D341Med (cell line): ENCODE measurements around the gene RBP3.
"Not testable (repeated sequence)": the region's sequence is repeated elsewhere in the genome, so short reads cannot be mapped to it uniquely, and the experiment has no call there.

Experiments used
- DNase-seq: peaks from one replicate; pipeline ENCODE4 v3.0.0; 2012; ENCODE audit warnings: low spot score

Gene RBP3

DNA sequence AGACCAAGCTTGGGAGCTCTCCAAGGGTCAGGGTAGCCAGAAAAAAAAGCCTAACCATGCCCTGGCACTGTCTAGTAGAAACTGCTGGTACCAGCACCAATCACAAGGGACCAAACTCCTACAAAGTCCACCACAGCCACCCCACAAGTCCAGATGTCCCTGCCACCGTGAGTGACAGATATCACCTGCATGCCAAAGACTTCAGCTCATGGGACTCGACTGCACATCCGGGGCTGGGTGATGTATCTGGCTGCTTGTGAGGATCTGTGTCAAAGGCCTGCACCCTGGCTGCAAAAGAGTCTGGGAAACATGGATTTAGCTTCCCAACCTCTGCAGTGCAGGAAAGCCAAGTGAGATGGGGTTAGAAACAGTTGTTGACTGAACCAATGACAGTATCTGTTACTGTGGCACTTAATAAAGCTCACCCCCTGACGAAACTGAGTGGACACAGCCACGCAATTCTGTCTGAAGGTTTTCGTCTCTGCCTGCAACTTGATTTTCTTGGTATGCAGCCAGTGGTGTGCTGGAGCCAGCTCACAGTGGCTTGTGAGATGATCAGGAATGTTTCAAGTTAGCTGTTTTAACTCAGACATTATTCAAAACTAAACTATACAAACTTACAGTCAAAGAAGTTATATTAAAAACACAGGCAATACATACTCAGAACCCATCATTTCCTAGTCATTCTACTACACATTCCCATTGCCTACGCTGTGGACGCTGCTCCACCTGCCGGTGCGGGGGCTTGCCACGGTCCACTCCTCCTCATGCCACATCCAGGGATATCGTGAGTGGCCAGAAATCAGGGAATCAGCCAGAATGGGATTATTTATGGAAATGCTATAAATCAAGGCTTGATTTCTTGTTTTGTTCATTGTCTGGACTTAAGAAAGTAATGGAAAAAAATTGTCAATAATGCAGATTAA lies 26.7 kb downstream of the RBP3 start:
- peak; percentile 15 for DNase-seq

- peak; percentile 30 for DNase-seq
Measured at GRCh38 chr10:47376522-47377220, 28.5 kb downstream of the RBP3 start.

- no peak for DNase-seq
Measured at GRCh38 chr10:47378183-47378510, 30.0 kb downstream of the RBP3 start.

GRCh38 chr10:47378606-47379444 lies 30.7 kb downstream of the RBP3 start:
- peak; percentile 15 for DNase-seq

GRCh38 chr10:47379445-47379785 lies 31.3 kb downstream of the RBP3 start:
- DNase-seq = peak; percentile 20

- DNase-seq = peak; percentile 19
Measured at GRCh38 chr10:47379901-47380300, 31.7 kb downstream of the RBP3 start.

DNA sequence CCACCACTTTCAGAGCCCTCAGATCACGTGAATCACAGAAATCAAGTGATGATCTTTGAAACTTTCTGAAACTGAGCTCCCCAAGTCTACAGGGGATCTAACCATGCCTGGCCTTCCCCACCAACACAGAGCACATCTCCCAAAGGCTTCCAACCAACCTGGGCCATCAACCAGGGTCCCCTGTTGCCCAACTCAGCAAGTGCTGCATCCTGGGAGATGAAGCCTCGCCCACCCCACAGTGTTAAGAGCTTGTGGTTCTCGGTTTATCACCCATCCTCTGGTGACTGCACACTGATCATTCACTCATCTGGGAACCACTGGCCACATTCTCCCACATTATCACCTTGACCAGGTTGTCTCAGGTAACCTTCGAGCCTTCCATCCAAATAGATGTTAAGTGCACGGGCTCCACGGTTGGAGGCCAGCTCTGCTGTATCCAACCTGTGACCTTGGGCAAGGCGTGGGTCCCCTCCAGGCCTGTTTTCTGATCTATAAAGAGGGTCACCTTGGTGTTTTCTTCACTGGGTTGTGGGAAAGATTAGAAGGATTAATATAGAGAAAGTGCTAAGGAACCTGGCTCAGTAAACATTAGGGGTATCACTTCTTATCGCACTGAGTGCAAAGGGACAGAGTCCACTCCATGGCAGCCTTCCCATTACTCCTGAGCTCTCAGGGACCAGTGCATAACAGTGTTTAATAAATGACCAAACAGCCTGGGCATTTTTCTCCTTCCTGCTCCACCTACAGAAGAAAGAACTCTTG lies 32.4 kb downstream of the RBP3 start:
- DNase-seq = no peak

- peak; percentile 17 for DNase-seq
Measured at GRCh38 chr10:47381103-47381395, 32.9 kb downstream of the RBP3 start.

GRCh38 chr10:47381427-47382379 lies 33.5 kb downstream of the RBP3 start:
- DNase-seq = peak; percentile 17

DNA sequence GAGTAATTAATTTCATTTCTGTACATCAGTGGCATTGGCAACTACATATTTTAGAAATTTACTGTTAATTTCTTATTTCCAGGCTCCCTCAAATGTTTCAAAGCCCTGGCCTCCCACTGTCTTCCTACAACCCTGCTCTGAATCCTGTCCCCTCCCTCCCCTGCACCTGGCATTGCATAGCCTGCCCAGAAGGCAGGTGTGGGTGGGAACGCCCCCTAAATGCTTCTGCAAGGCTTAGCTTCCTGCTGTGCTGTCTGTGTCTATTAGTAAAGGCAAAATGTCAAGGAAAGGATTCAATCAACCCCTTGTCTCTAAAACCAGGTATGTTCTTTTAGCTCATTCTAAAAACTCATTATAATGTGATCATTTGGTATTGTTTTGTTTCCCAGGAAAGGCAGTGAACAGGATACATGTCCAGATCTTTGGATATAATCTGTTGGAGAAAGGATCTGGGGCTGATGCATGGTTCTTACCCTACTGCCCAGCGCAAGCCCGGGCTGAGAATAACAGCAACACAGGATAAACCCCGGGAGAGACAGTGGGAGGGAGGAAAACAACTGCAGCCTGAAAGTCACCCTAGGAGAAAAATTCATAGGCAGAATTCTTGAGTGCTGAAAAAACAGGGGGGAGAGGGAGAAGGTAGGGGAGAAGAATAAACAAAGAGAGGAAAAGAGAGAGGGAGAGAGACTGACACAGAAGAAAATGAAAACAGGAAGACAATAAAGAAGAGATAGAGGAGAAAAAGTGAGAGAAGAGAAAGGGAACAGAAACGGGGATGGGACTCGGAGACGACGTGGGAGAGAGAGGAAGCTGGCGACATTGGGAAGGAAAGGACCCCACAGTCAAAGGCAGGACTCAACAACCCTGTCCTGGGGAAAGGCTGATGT lies 35.3 kb downstream of the RBP3 start:
- peak; percentile 57 for DNase-seq

DNA sequence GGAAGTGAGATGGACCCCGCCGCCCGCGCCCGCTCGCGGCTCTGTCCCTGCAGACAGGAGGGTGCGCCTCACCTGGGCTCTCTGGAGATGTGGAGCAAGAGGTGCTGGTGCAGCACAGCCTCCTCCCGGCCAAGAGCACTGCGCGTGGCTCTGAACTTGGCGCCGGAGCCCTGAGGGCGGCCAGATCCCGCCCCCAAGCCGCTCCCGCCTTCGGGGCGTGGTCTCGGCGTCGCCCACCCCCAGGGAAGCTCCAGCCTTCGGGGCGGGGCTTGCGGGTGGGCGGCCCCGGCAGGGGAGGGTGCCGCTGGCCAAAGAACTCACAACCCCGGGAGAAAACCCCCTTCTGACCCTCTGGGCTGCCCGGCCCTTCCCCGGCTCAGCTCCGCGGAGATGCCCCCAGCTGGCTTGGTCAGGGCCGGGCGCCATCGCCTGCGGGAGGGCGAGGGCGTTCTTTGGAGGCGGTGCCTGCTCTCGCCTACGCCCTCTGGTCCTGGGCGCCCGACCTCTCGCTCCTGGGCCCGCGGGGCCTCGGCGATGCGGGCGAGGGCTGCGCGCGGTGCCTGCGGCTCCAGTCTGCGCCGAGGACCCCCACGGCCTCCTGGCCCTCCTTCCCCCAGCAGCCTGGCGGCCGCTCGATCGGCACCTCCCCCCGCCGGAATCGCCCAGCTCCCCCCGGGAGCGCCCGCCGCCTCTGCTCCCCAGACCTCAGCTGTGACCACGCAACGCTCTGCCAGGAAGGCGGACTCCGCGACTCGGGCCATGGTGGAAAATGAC lies 36.2 kb downstream of the RBP3 start, which contains the start of gene ZNF488:
Gene ZNF488 (minus strand): TSS at position 146 of the 774 bp plus-strand sequence. CDS start 15,464 bp downstream, outside the sequence.
- DNase-seq = peak; percentile 99

- not testable (repeated sequence) for DNase-seq
Measured at GRCh38 chr10:47386104-47386503, 37.9 kb downstream of the RBP3 start.

- no peak for DNase-seq
Measured at GRCh38 chr10:47388879-47389278, 40.7 kb downstream of the RBP3 start.

DNA sequence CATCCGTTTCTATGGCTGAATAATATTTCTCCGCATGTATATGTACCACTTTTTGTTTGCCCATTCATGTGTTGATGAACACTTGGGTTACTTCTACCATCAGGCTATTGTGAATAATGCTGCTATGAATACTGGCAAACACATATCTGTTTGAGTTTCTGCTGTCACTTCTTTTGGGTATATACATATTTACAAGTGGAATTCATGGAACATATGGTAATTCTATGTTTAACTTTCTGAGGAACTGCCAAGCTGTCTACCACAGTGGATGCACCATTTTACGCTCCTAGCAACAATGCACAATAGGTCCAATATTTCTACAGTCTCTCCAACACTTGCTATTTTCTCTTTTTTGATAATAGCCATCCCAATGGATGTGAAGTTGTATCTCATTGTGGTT lies 41.5 kb downstream of the RBP3 start:
- DNase-seq = no peak

- DNase-seq = no peak
Measured at GRCh38 chr10:47396311-47396717, 48.2 kb downstream of the RBP3 start.

- DNase-seq = no peak
Measured at GRCh38 chr10:47397256-47397655, 49.1 kb downstream of the RBP3 start.

DNA sequence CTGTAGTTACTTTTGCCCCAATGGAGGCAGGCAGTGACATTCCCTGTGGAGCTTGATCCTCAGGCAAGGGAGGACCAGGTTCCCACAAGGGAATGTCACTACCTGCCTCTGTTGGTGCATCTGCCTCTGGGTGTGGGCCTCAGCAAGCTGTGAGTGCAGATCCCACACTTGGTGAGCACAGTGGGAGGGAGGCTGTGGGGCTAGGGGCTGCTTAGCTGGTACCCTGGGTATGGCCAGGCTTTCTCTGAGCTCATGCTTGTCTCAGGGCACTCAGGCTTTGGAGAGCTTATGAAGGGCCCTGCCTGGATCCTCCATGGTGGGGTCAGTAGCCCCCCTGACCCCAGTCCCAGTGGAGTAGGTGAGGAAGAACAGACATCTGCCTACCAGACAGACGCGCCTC lies 52.1 kb downstream of the RBP3 start:
- DNase-seq = peak; percentile 10

DNA sequence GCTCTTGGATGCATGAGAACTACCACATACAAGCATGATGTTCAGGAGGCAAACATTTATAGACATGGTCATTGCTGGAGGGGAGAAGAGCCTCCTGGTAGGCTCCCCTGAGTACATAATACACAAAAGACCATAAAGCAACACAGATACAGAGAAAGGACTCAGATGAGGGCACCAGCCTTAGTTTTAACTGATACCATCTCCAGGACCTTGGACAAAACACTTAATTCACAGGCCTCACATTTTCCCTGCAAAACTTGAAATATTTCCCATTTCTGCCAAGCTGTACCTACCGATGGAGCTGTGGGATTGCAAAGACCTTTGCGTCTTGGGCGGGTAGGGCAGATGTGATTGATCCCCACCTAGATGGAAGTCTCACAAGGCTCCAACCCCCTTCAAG lies 52.6 kb downstream of the RBP3 start:
- no peak for DNase-seq

- DNase-seq = peak; percentile 12
Measured at GRCh38 chr10:47401210-47401609, 53.0 kb downstream of the RBP3 start.
